GM12878 (cell line): ENCODE results near the gene OTOA.

Source experiments
- POLR2AphosphoS5 ChIP-seq: IDR thresholded peaks from 2 replicates; pipeline ENCODE4 v1.6.1; 2011; ENCODE audit warnings: mild to moderate bottlenecking, low read length, inconsistent platforms
- ZNF217 ChIP-seq: fragments of 450-650 bp; IDR thresholded peaks from 2 replicates; pipeline ENCODE4 v1.6.1; 2017; ENCODE audit warnings: antibody characterized with exemption, mild to moderate bottlenecking
- TF ChIP-seq, protein P1 (sequence below), 3 experiments: IDR thresholded peaks in 2 of 3; conservative IDR thresholded peaks in 1 of 3; 2 replicates each; pipeline ENCODE4 v1.5.1; 2011; ENCODE audit warnings: low read depth in 3 of 3, low read length in 3 of 3, mild to moderate bottlenecking in 3 of 3, control low read depth in 2 of 3, moderate library complexity in 2 of 3, inconsistent platforms in 1 of 3, mixed read lengths in 1 of 3; ENCODE audit not compliant: control insufficient read depth in 2 of 3, insufficient read depth in 1 of 3; ENCODE audit errors: extremely low read depth in 1 of 3

GRCh38 chr16:21713549-21714368, 50.0 kb downstream of the OTOA start:
- TF ChIP-seq ZNF217, result no peak
- TF ChIP-seq, protein P1, sequence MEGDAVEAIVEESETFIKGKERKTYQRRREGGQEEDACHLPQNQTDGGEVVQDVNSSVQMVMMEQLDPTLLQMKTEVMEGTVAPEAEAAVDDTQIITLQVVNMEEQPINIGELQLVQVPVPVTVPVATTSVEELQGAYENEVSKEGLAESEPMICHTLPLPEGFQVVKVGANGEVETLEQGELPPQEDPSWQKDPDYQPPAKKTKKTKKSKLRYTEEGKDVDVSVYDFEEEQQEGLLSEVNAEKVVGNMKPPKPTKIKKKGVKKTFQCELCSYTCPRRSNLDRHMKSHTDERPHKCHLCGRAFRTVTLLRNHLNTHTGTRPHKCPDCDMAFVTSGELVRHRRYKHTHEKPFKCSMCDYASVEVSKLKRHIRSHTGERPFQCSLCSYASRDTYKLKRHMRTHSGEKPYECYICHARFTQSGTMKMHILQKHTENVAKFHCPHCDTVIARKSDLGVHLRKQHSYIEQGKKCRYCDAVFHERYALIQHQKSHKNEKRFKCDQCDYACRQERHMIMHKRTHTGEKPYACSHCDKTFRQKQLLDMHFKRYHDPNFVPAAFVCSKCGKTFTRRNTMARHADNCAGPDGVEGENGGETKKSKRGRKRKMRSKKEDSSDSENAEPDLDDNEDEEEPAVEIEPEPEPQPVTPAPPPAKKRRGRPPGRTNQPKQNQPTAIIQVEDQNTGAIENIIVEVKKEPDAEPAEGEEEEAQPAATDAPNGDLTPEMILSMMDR (IDR thresholded peaks at IDR 0.05 in 2 of 3, conservative IDR thresholded peaks at IDR 0.05 in 1 of 3; ENCODE audit: control insufficient read depth in 2 of 3, extremely low read depth in 1 of 3, insufficient read depth in 1 of 3, low read depth in 3 of 3, low read length in 3 of 3), result no peak
- no peak for TF ChIP-seq POLR2AphosphoS5
